Tibial nerve (tissue), 4 donors: ENCODE results near the gene AQP12B. TPM values are rescaled to one million over a fixed set of nuclear protein-coding genes. Genes with fewer than 3 reads are reported as not detected.

Experiments
- DNase-seq, 2 donors: peaks; one replicate each; pipeline ENCODE4 v3.0.0-alpha.2; 2019; ENCODE audit warnings: low spot score in 2 of 2
- H3K27ac ChIP-seq, 4 donors: fragments of 200-600 bp; sonication (generic) in 3 of 4; one replicate each; pipeline ENCODE4 v1.5.1; 2017 to 2019; ENCODE audit warnings: mild to moderate bottlenecking in 1 of 4
- H3K27me3 ChIP-seq, 2 donors: fragments of 200-600 bp; sonication (generic) in 1 of 2; one replicate each; pipeline versions ENCODE4 v1.5.1 to v1.6.0; 2017 to 2019
- H3K36me3 ChIP-seq, 3 donors: fragments of 200-600 bp; sonication (generic); one replicate each; pipeline ENCODE4 v1.5.1; 2018 to 2019
- H3K4me1 ChIP-seq, 4 donors: fragments of 200-600 bp; sonication (generic) in 3 of 4; one replicate each; pipeline ENCODE4 v1.5.1; 2017 to 2019
- H3K4me3 ChIP-seq, 4 donors: fragments of 200-600 bp; sonication (generic) in 3 of 4; one replicate each; pipeline ENCODE4 v1.5.1; 2017 to 2019; ENCODE audit warnings: mild to moderate bottlenecking in 1 of 4, moderate library complexity in 1 of 4
- H3K9me3 ChIP-seq, 4 donors: fragments of 200-600 bp; sonication (generic) in 3 of 4; one replicate each; pipeline ENCODE4 v1.5.1; 2017 to 2019
- CTCF ChIP-seq, 5 experiments: fragments of 200-600 bp in 3 of 5; fragments of 450-650 bp in 2 of 5; sonication (generic) in 3 of 5; IDR thresholded peaks; one replicate each; pipeline ENCODE4 v1.5.1; 2016 to 2019; ENCODE audit warnings: antibody characterized with exemption in 5 of 5, mild to moderate bottlenecking in 3 of 5, moderate library complexity in 2 of 5
- EP300 ChIP-seq, 2 donors: sonication (generic); formaldehyde crosslinking; IDR thresholded peaks; one replicate each; pipeline ENCODE4 v1.6.1; 2017; ENCODE audit warnings: antibody characterized with exemption in 2 of 2, mild to moderate bottlenecking in 1 of 2
- POLR2A ChIP-seq, 2 donors: fragments of 450-650 bp; IDR thresholded peaks; one replicate each; pipeline ENCODE4 v1.6.1; 2017; ENCODE audit warnings: antibody characterized with exemption in 2 of 2, mild to moderate bottlenecking in 2 of 2, moderate library complexity in 2 of 2
- WGBS, 2 donors: methylation state at CpG; one replicate each; pipeline ENCODE4 v1.1.5; 2018; 5-methylcytosine and 5-hydroxymethylcytosine counted together
- total RNA-seq, 4 donors: library from RNA; depleted of rRNA; stranded (reverse); fragments of >200 nt; gene quantifications; one replicate each; pipeline ENCODE4 v1.1.0, GENCODE V29; 2016

The AQP12B gene
- total RNA-seq, 4 donors from 2014 or later = 0.22 TPM; not detected in 3

- no peak for TF ChIP-seq CTCF (IDR thresholded peaks at IDR 0.05)
- no peak for TF ChIP-seq EP300 (IDR thresholded peaks at IDR 0.05)
- TF ChIP-seq POLR2A (IDR thresholded peaks at IDR 0.05) = no peak
Measured at GRCh38 chr2:240717681-240718581, 35.2 kb upstream of the AQP12B start.

GRCh38 chr2:240717181-240717641 lies 34.5 kb upstream of the AQP12B start:
- WGBS, 2 donors = 84 to 89% methylated on average over 17 of the region's 18 CpGs
- Histone ChIP-seq H3K4me1 (no peaks in the 10 kb centered on the region), H3K27ac (no peak overlapping the region), H3K27me3 (no peaks in the 10 kb centered on the region), H3K9me3 (no peaks in the 10 kb centered on the region), H3K4me3 (no peak overlapping the region), H3K36me3 (peaks cover 0 to 32% (median 0%) of the 10 kb centered on the region in 3 donors)
- no peak for TF ChIP-seq CTCF (IDR thresholded peaks at IDR 0.05)
- TF ChIP-seq EP300 (IDR thresholded peaks at IDR 0.05) = no peak
- TF ChIP-seq POLR2A (IDR thresholded peaks at IDR 0.05) = no peak
- DNase-seq = no peak

More at GRCh38 chr2:240717681-240718581, 35.2 kb upstream of the AQP12B start:
- no peaks in the 10 kb centered on the region for H3K4me1 ChIP-seq
- no peak overlapping the region for H3K27ac ChIP-seq
- no peak overlapping the region for H3K4me3 ChIP-seq
- no peaks in the 10 kb centered on the region for H3K27me3 ChIP-seq
- no peak for DNase-seq
- H3K9me3 ChIP-seq = no peaks in the 10 kb centered on the region
- H3K36me3 ChIP-seq = peaks cover 0 to 39% (median 0%) of the 10 kb centered on the region in 3 donors
- 81 to 89% methylated on average over 14 to 27 of the region's 31 CpGs for WGBS, 2 donors

GRCh38 chr2:240716130-240716798 lies 33.6 kb upstream of the AQP12B start:
- H3K27ac ChIP-seq = no peak overlapping the region
- DNase-seq = no peak
- TF ChIP-seq EP300 (IDR thresholded peaks at IDR 0.05) = no peak
- no peak for TF ChIP-seq CTCF (IDR thresholded peaks at IDR 0.05)
- no peak for TF ChIP-seq POLR2A (IDR thresholded peaks at IDR 0.05)
- peaks cover 0 to 27% (median 0%) of the 10 kb centered on the region in 3 donors for H3K36me3 ChIP-seq
- H3K9me3 ChIP-seq = no peaks in the 10 kb centered on the region
- no peaks in the 10 kb centered on the region for H3K4me1 ChIP-seq
- no peak overlapping the region for H3K4me3 ChIP-seq
- H3K27me3 ChIP-seq = no peaks in the 10 kb centered on the region
- 91 to 92% methylated on average over 21 to 23 of the region's 23 CpGs for WGBS, 2 donors

- H3K4me1 ChIP-seq = no peaks in the 10 kb centered on the region
- no peak for TF ChIP-seq CTCF (IDR thresholded peaks at IDR 0.05)
- no peak for TF ChIP-seq EP300 (IDR thresholded peaks at IDR 0.05)
- TF ChIP-seq POLR2A (IDR thresholded peaks at IDR 0.05) = no peak
- H3K27ac ChIP-seq = no peak overlapping the region
- DNase-seq = no peak
- peaks cover 0 to 27% (median 0%) of the 10 kb centered on the region in 3 donors for H3K36me3 ChIP-seq
- WGBS, 2 donors = 69 to 75% methylated on average over 14 to 23 of the region's 23 CpGs
- no peak overlapping the region for H3K4me3 ChIP-seq
- H3K9me3 ChIP-seq = no peaks in the 10 kb centered on the region
- H3K27me3 ChIP-seq = peaks cover 0 to under 1% of the 10 kb centered on the region in 2 donors
Measured at GRCh38 chr2:240714747-240715725, 32.4 kb upstream of the AQP12B start.
